Measurements from ENCODE around the gene THG1L.
"Not testable (repeated sequence)": the region's sequence is repeated elsewhere in the genome, so short reads cannot be mapped to it uniquely, and the experiment has no call there.

THG1L gene

GRCh38 chr5:157713830-157714595 lies 17.2 kb upstream of the THG1L start:
- peaks cover 29% of the 10 kb centered on the region for H3K4me1 Mint-ChIP-seq (ENCODE audit: low read depth)
- H3K36me3 Mint-ChIP-seq (ENCODE audit: low read depth) = no peaks in the 10 kb centered on the region
- H3K27me3 Mint-ChIP-seq = peaks cover 8% of the 10 kb centered on the region
- H3K9me3 Mint-ChIP-seq = no peaks in the 10 kb centered on the region
- no peak overlapping the region for H3K4me3 Mint-ChIP-seq
- no peak overlapping the region for H3K27ac Mint-ChIP-seq

- Mint-ChIP-seq H3K4me1 (ENCODE audit: low read depth) (peaks cover 29% of the 10 kb centered on the region), H3K4me3 (no peak overlapping the region), H3K27me3 (peaks cover 5% of the 10 kb centered on the region), H3K27ac (no peak overlapping the region), H3K36me3 (ENCODE audit: low read depth) (no peaks in the 10 kb centered on the region), H3K9me3 (no peaks in the 10 kb centered on the region)
Measured at GRCh38 chr5:157714596-157714864, 16.7 kb upstream of the THG1L start.

DNA sequence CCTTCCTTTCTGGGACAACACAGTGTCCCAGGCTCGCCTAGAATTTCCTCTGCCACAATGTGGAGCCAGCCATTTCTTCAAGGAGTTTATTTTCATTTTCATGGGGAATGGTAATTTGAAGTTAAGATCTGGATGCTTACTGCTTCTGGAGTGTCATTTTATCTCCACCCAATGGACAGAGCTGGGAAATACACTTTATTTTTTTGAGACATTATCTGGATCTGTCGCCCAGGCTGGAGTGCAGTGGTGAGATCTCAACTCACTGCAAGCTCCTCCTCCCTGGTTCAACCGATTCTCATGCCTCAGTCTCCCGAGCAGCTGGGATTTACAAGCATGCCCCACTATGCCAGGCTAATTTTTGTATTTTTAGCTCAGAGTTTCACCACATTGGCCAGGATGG lies 12.7 kb upstream of the THG1L start:
- Mint-ChIP-seq H3K27me3 (no peaks in the 10 kb centered on the region), H3K9me3 (no peaks in the 10 kb centered on the region), H3K27ac (no peak overlapping the region), H3K4me1 (ENCODE audit: low read depth) (peaks cover 15% of the 10 kb centered on the region), H3K36me3 (ENCODE audit: low read depth) (peaks cover 4% of the 10 kb centered on the region), H3K4me3 (no peak overlapping the region)

- Mint-ChIP-seq H3K4me1 (ENCODE audit: low read depth) (peaks cover 15% of the 10 kb centered on the region), H3K27ac (no peak overlapping the region), H3K9me3 (no peaks in the 10 kb centered on the region), H3K4me3 (no peak overlapping the region), H3K36me3 (ENCODE audit: low read depth) (peaks cover 4% of the 10 kb centered on the region), H3K27me3 (no peaks in the 10 kb centered on the region)
Measured at GRCh38 chr5:157719245-157719644, 12.0 kb upstream of the THG1L start.

DNA sequence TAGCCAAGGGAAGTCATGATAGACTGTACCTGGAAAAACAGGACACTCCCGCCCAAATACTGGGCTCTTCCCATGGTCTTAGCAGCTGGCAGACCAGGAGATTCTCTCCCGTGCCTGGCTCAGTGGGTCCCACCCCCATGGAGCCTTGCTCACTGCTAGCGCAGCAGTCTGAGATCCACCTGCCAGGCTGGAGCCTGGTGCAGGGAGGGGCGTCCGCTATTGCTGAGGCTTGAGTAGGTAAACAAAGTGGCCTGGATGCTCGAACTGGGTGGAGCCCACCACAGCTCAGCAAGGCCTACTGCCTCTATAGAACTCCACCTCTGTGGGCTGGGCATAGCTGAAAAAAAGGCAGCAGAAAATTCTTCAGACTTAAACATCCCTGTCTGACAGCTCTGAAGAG lies 10.1 kb upstream of the THG1L start:
- H3K9me3 Mint-ChIP-seq = no peaks in the 10 kb centered on the region
- peaks cover 15% of the 10 kb centered on the region for H3K4me1 Mint-ChIP-seq (ENCODE audit: low read depth)
- H3K4me3 Mint-ChIP-seq = no peak overlapping the region
- peaks cover 6% of the 10 kb centered on the region for H3K36me3 Mint-ChIP-seq (ENCODE audit: low read depth)
- H3K27ac Mint-ChIP-seq = no peak overlapping the region
- H3K27me3 Mint-ChIP-seq = no peaks in the 10 kb centered on the region

DNA sequence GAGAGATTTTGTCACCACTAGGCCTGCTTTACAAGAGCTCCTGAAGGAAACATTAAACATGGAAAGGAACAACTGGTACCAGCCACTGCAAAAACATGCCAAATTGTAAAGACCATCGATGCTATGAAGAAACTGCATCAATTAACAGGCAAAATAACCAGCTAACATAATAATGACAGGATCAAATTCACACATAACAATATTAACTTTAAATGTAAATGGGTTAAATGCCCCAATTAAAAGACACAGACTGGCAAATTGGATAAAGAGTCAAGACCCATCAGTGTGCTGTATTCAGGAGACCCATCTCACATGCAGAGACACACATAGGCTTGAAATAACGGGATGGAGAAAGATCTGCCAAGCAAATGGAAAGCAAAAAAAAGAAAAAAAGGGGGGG lies 8.3 kb upstream of the THG1L start:
- not testable (repeated sequence) for H3K4me1 Mint-ChIP-seq (ENCODE audit: low read depth); H3K9me3 Mint-ChIP-seq; H3K4me3 Mint-ChIP-seq; H3K27me3 Mint-ChIP-seq; H3K27ac Mint-ChIP-seq
- H3K36me3 Mint-ChIP-seq (ENCODE audit: low read depth) = peaks cover 12% of the 10 kb centered on the region

GRCh38 chr5:157726607-157727006 lies 4.6 kb upstream of the THG1L start:
- H3K27me3 Mint-ChIP-seq, H3K9me3 Mint-ChIP-seq, H3K4me3 Mint-ChIP-seq, H3K27ac Mint-ChIP-seq: not testable (repeated sequence)
- H3K4me1 Mint-ChIP-seq (ENCODE audit: low read depth) = peaks cover 24% of the 10 kb centered on the region
- H3K36me3 Mint-ChIP-seq (ENCODE audit: low read depth) = peaks cover 16% of the 10 kb centered on the region

DNA sequence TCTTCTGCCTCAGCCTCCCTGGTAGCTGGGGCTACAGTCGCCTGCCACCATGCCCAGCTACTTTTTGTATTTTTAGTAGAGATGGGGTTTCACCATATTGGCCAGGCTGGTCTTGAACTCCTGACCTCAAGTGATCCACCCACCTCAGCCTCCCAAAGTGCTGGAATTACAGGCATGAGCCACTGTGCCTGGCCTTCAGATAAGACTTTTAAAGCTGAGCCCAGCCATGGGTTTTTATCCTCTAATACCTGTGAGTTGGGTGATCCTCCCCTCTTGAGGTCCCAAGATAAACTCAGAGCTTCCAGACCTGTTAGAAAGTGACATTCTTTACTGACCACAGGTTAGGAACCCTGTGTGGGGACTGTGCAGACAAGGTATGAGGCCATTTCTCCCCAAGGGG lies 3.4 kb upstream of the THG1L start:
- H3K27ac Mint-ChIP-seq, H3K9me3 Mint-ChIP-seq, H3K27me3 Mint-ChIP-seq, H3K4me3 Mint-ChIP-seq: not testable (repeated sequence)
- H3K4me1 Mint-ChIP-seq (ENCODE audit: low read depth) = peaks cover 36% of the 10 kb centered on the region
- peaks cover 16% of the 10 kb centered on the region for H3K36me3 Mint-ChIP-seq (ENCODE audit: low read depth)

DNA sequence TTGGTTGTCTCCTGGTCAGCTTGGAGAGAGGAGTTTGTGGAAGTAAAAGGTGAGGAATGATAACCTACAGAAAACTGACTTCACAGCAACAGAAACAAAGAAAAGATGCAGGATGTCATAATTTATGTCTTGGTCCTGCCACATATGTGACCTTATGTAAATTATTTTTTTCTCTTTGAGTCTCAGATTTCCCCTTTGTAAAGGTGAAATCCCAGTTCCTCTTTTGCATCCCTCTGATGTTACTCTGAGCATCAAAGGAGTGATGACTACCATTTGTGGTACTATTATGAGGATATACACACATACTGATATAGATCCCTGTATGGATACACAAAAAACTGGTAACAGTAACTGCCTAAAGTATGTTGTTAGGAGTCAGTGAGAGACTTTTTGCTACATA lies 1.4 kb upstream of the THG1L start:
- peaks cover 38% of the 10 kb centered on the region for H3K4me1 Mint-ChIP-seq (ENCODE audit: low read depth)
- H3K36me3 Mint-ChIP-seq (ENCODE audit: low read depth) = peaks cover 25% of the 10 kb centered on the region
- no peaks in the 10 kb centered on the region for H3K9me3 Mint-ChIP-seq
- H3K27me3 Mint-ChIP-seq = no peaks in the 10 kb centered on the region
- H3K27ac Mint-ChIP-seq = peak overlapping the region; percentile 40
- H3K4me3 Mint-ChIP-seq = peak overlapping the region; percentile 17

GRCh38 chr5:157730900-157731271 lies 334 bp upstream of the THG1L start:
- Mint-ChIP-seq H3K27ac (peak overlapping the region; percentile 99), H3K9me3 (no peaks in the 10 kb centered on the region), H3K4me1 (ENCODE audit: low read depth) (peaks cover 38% of the 10 kb centered on the region), H3K27me3 (no peaks in the 10 kb centered on the region), H3K4me3 (peak overlapping the region; percentile 98), H3K36me3 (ENCODE audit: low read depth) (peaks cover 32% of the 10 kb centered on the region)

- H3K27ac Mint-ChIP-seq = peak overlapping the region; percentile 99
- H3K27me3 Mint-ChIP-seq = no peaks in the 10 kb centered on the region
- H3K4me1 Mint-ChIP-seq (ENCODE audit: low read depth) = peaks cover 38% of the 10 kb centered on the region
- H3K36me3 Mint-ChIP-seq (ENCODE audit: low read depth) = peaks cover 26% of the 10 kb centered on the region
- peak overlapping the region; percentile 98 for H3K4me3 Mint-ChIP-seq
- H3K9me3 Mint-ChIP-seq = no peaks in the 10 kb centered on the region
Measured at GRCh38 chr5:157732130-157732514, 902 bp downstream of the THG1L start.

- H3K36me3 Mint-ChIP-seq (ENCODE audit: low read depth) = peaks cover 31% of the 10 kb centered on the region
- H3K27me3 Mint-ChIP-seq = no peaks in the 10 kb centered on the region
- no peaks in the 10 kb centered on the region for H3K9me3 Mint-ChIP-seq
- H3K4me3 Mint-ChIP-seq = peak overlapping the region; percentile 50
- H3K27ac Mint-ChIP-seq = no peak overlapping the region
- peaks cover 38% of the 10 kb centered on the region for H3K4me1 Mint-ChIP-seq (ENCODE audit: low read depth)
Measured at GRCh38 chr5:157732596-157733262, 1.5 kb downstream of the THG1L start.

GRCh38 chr5:157734436-157734835 lies 3.2 kb downstream of the THG1L start:
- peaks cover 36% of the 10 kb centered on the region for H3K36me3 Mint-ChIP-seq (ENCODE audit: low read depth)

GRCh38 chr5:157735991-157736390 lies 4.8 kb downstream of the THG1L start:
- Mint-ChIP-seq H3K27ac (no peak overlapping the region), H3K27me3 (no peaks in the 10 kb centered on the region), H3K36me3 (ENCODE audit: low read depth) (peaks cover 47% of the 10 kb centered on the region), H3K4me3 (no peak overlapping the region), H3K4me1 (ENCODE audit: low read depth) (peaks cover 20% of the 10 kb centered on the region), H3K9me3 (no peaks in the 10 kb centered on the region)

More at GRCh38 chr5:157734436-157734835, 3.2 kb downstream of the THG1L start:
- Mint-ChIP-seq H3K4me3 (no peak overlapping the region), H3K27me3 (no peaks in the 10 kb centered on the region), H3K9me3 (no peaks in the 10 kb centered on the region), H3K27ac (no peak overlapping the region), H3K4me1 (ENCODE audit: low read depth) (peaks cover 36% of the 10 kb centered on the region)

- Mint-ChIP-seq H3K36me3 (ENCODE audit: low read depth) (peaks cover 35% of the 10 kb centered on the region), H3K27ac (no peak overlapping the region), H3K4me3 (no peak overlapping the region), H3K4me1 (ENCODE audit: low read depth) (peaks cover 13% of the 10 kb centered on the region), H3K9me3 (no peaks in the 10 kb centered on the region), H3K27me3 (no peaks in the 10 kb centered on the region)
Measured at GRCh38 chr5:157739388-157740228, 8.4 kb downstream of the THG1L start.
